NB4 (cell line): ENCODE measurements around the gene LRRC27.

ENCODE experiments used
- CTCF ChIP-seq: IDR thresholded peaks from one replicate; pipeline ENCODE4 v1.5.1; 2012; ENCODE audit warnings: low read depth, low read length
- POLR2A ChIP-seq: IDR thresholded peaks from 2 replicates; pipeline ENCODE4 v1.6.1; 2011; ENCODE audit warnings: mild to moderate bottlenecking; ENCODE audit not compliant: insufficient read length; ENCODE audit errors: extremely low read depth

- TF ChIP-seq POLR2A (no peak), CTCF (no peak)
These were observed 75.3 kb downstream of the LRRC27 start for GRCh38 chr10:132407243-132407746.
